Measurements from ENCODE around the gene NOXA1. TPM values are rescaled to one million over a fixed set of nuclear protein-coding genes. Genes with fewer than 3 reads are reported as not detected.
A peak's percentile ranks its signal among the peaks of the same experiment; 100 is the strongest.

The NOXA1 gene
- total RNA-seq, 3 donors from 2014 or later: 0.34 to 0.82 (median 0.46) TPM

GRCh38 chr9:137470785-137471184, 47.6 kb downstream of the NOXA1 start:
- Mint-ChIP-seq H3K27me3 (ENCODE audit: low read depth) (no peaks in the 10 kb centered on the region), H3K4me3 (no peak overlapping the region), H3K4me1 (ENCODE audit: low read depth) (peaks cover 8% of the 10 kb centered on the region), H3K36me3 (ENCODE audit: insufficient read depth) (peaks cover 9% of the 10 kb centered on the region), H3K9me3 (peaks cover 21% of the 10 kb centered on the region)
- ATAC-seq (peak in 1 of 2 donors; percentile 51), DNase-seq (no peak)

GRCh38 chr9:137474271-137474670, 51.1 kb downstream of the NOXA1 start:
- H3K36me3 Mint-ChIP-seq (ENCODE audit: insufficient read depth): peaks cover 12% of the 10 kb centered on the region
- H3K27me3 Mint-ChIP-seq (ENCODE audit: low read depth): no peaks in the 10 kb centered on the region
- H3K4me1 Mint-ChIP-seq (ENCODE audit: low read depth): peaks cover 8% of the 10 kb centered on the region
- ATAC-seq: no peak
- H3K4me3 Mint-ChIP-seq: no peak overlapping the region
- DNase-seq: no peak
- peaks cover 27% of the 10 kb centered on the region for H3K9me3 Mint-ChIP-seq

- peaks cover 12% of the 10 kb centered on the region for H3K36me3 Mint-ChIP-seq (ENCODE audit: insufficient read depth)
- no peaks in the 10 kb centered on the region for H3K27me3 Mint-ChIP-seq (ENCODE audit: low read depth)
- H3K9me3 Mint-ChIP-seq: peaks cover 27% of the 10 kb centered on the region
- ATAC-seq (no peak), DNase-seq (no peak)
- no peak overlapping the region for H3K4me3 Mint-ChIP-seq
- H3K4me1 Mint-ChIP-seq (ENCODE audit: low read depth): peaks cover 3% of the 10 kb centered on the region
Measured at GRCh38 chr9:137475666-137476065, 52.5 kb downstream of the NOXA1 start.

GRCh38 chr9:137476856-137477255, 53.7 kb downstream of the NOXA1 start:
- ATAC-seq: no peak
- DNase-seq: no peak
- no peak overlapping the region for H3K4me3 Mint-ChIP-seq

GRCh38 chr9:137477778-137478612, 54.8 kb downstream of the NOXA1 start:
- Mint-ChIP-seq H3K36me3 (ENCODE audit: insufficient read depth) (peaks cover 9% of the 10 kb centered on the region), H3K4me1 (ENCODE audit: low read depth) (peaks cover 9% of the 10 kb centered on the region), H3K9me3 (peaks cover 24% of the 10 kb centered on the region), H3K27me3 (ENCODE audit: low read depth) (no peaks in the 10 kb centered on the region), H3K4me3 (no peak overlapping the region)
- no peak for ATAC-seq
- no peak for DNase-seq

More at GRCh38 chr9:137476856-137477255, 53.7 kb downstream of the NOXA1 start:
- Mint-ChIP-seq H3K4me1 (ENCODE audit: low read depth) (peaks cover 3% of the 10 kb centered on the region), H3K9me3 (peaks cover 27% of the 10 kb centered on the region), H3K27me3 (ENCODE audit: low read depth) (no peaks in the 10 kb centered on the region), H3K36me3 (ENCODE audit: insufficient read depth) (peaks cover 12% of the 10 kb centered on the region)

- no peak for DNase-seq
- H3K36me3 Mint-ChIP-seq (ENCODE audit: insufficient read depth): peaks cover 8% of the 10 kb centered on the region
Measured at GRCh38 chr9:137478613-137478961, 55.4 kb downstream of the NOXA1 start.

GRCh38 chr9:137478962-137479861, 56.0 kb downstream of the NOXA1 start:
- DNase-seq (no peak), ATAC-seq (no peak)
- H3K9me3 Mint-ChIP-seq: peaks cover 14% of the 10 kb centered on the region
- H3K4me3 Mint-ChIP-seq: no peak overlapping the region
- H3K27me3 Mint-ChIP-seq (ENCODE audit: low read depth): no peaks in the 10 kb centered on the region
- H3K36me3 Mint-ChIP-seq (ENCODE audit: insufficient read depth): peaks cover 7% of the 10 kb centered on the region
- H3K4me1 Mint-ChIP-seq (ENCODE audit: low read depth): peaks cover 9% of the 10 kb centered on the region

More at GRCh38 chr9:137478613-137478961, 55.4 kb downstream of the NOXA1 start:
- Mint-ChIP-seq H3K4me1 (ENCODE audit: low read depth) (peaks cover 9% of the 10 kb centered on the region), H3K4me3 (no peak overlapping the region), H3K9me3 (peaks cover 18% of the 10 kb centered on the region), H3K27me3 (ENCODE audit: low read depth) (no peaks in the 10 kb centered on the region)
- no peak for ATAC-seq

GRCh38 chr9:137479892-137480685, 56.9 kb downstream of the NOXA1 start:
- peaks cover 10% of the 10 kb centered on the region for H3K9me3 Mint-ChIP-seq
- no peaks in the 10 kb centered on the region for H3K27me3 Mint-ChIP-seq (ENCODE audit: low read depth)
- no peak overlapping the region for H3K4me3 Mint-ChIP-seq
- DNase-seq (no peak), ATAC-seq (no peak)
- H3K36me3 Mint-ChIP-seq (ENCODE audit: insufficient read depth): peaks cover 5% of the 10 kb centered on the region
- peaks cover 9% of the 10 kb centered on the region for H3K4me1 Mint-ChIP-seq (ENCODE audit: low read depth)

- DNase-seq (no peak), ATAC-seq (no peak)
- Mint-ChIP-seq H3K27me3 (ENCODE audit: low read depth) (no peaks in the 10 kb centered on the region), H3K36me3 (ENCODE audit: insufficient read depth) (peaks cover under 1% of the 10 kb centered on the region), H3K9me3 (peaks cover 4% of the 10 kb centered on the region), H3K4me3 (no peak overlapping the region), H3K4me1 (ENCODE audit: low read depth) (peaks cover 9% of the 10 kb centered on the region)
Measured at GRCh38 chr9:137480686-137481683, 57.8 kb downstream of the NOXA1 start.

GRCh38 chr9:137482094-137482781, 59.0 kb downstream of the NOXA1 start:
- Mint-ChIP-seq H3K4me1 (ENCODE audit: low read depth) (peaks cover 9% of the 10 kb centered on the region), H3K4me3 (no peak overlapping the region), H3K36me3 (ENCODE audit: insufficient read depth) (no peaks in the 10 kb centered on the region), H3K9me3 (no peaks in the 10 kb centered on the region), H3K27me3 (ENCODE audit: low read depth) (no peaks in the 10 kb centered on the region)
- no peak for ATAC-seq
- DNase-seq: no peak

Data from activated T-cell treated with anti-CD3 and anti-CD28 coated beads, Interleukin-2, amount 50 U/mL, for 4 hours (primary cell).